K562 (cell line): ENCODE results near the gene HLA-DPA1. TPM values are rescaled to one million over a fixed set of nuclear protein-coding genes. Genes with fewer than 3 reads are reported as not detected.
A peak's percentile ranks its signal among the peaks of the same experiment; 100 is the strongest.

Experiments used
- ATF7 ChIP-seq: fragments of 450-650 bp; IDR thresholded peaks from 2 replicates; pipeline ENCODE4 v1.7.1; 2014; ENCODE audit warnings: mild to moderate bottlenecking, moderate library complexity
- BCOR ChIP-seq: fragments of 450-650 bp; IDR thresholded peaks from 2 replicates; pipeline ENCODE4 v1.6.1; 2016
- BRCA1 ChIP-seq, 2 experiments: fragments of 450-650 bp in 1 of 2; sonication (generic) in 1 of 2; formaldehyde crosslinking in 1 of 2; IDR thresholded peaks; 2 replicates each; pipeline versions ENCODE4 v1.5.0 to v1.6.1; 2017 to 2020; ENCODE audit warnings: mild to moderate bottlenecking in 1 of 2, missing genetic modification reagents in 1 of 2
- BRD4 ChIP-seq: fragments of 200-600 bp; sonication (generic); IDR thresholded peaks from 2 replicates; pipeline ENCODE4 v1.6.1; 2017; ENCODE audit warnings: inconsistent platforms
- CEBPG ChIP-seq, 3 experiments: fragments of 200-800 bp in 1 of 3; sonication (Bioruptor generic) in 1 of 3; sonication (generic) in 1 of 3; formaldehyde crosslinking in 1 of 3; IDR thresholded peaks in 2 of 3; conservative IDR thresholded peaks in 1 of 3; 2 replicates each; pipeline versions ENCODE4 v1.6.1 to v1.8.0; 2016 to 2022; ENCODE audit warnings: missing compliant biosample characterization in 2 of 3, missing genetic modification characterization in 2 of 3, mild to moderate bottlenecking in 1 of 3, missing genetic modification reagents in 1 of 3
- DMBX1 ChIP-seq: fragments of 250-450 bp; sonication (Bioruptor Pico); IDR thresholded peaks from 2 replicates; pipeline ENCODE4 v1.8.0; 2022; ENCODE audit warnings: inconsistent platforms, mild to moderate bottlenecking, moderate library complexity, borderline replicate concordance
- E2F3 ChIP-seq: fragments of 250-450 bp; sonication (Bioruptor Pico); IDR thresholded peaks from 2 replicates; pipeline ENCODE4 v1.4.0; 2020; ENCODE audit warnings: mild to moderate bottlenecking
- EZH2 ChIP-seq: IDR thresholded peaks from 2 replicates; pipeline ENCODE4 v1.6.1; 2012; ENCODE audit warnings: low read depth, mild to moderate bottlenecking, inconsistent platforms, low read length, borderline replicate concordance
- HDAC2 ChIP-seq: fragments of 450-650 bp; IDR thresholded peaks from 2 replicates; pipeline ENCODE4 v1.6.1; 2016; ENCODE audit warnings: mild to moderate bottlenecking
- KAT8 ChIP-seq: fragments of 450-650 bp; IDR thresholded peaks from 2 replicates; pipeline ENCODE4 v1.6.1; 2016; ENCODE audit warnings: low read depth, mild to moderate bottlenecking
- KLF6 ChIP-seq: fragments of 250-450 bp; sonication (Bioruptor Pico); IDR thresholded peaks from 2 replicates; pipeline ENCODE4 v1.4.0; 2020; ENCODE audit warnings: mild to moderate bottlenecking, moderate library complexity, borderline replicate concordance
- MTA3 ChIP-seq: fragments of 450-650 bp; formaldehyde crosslinking; IDR thresholded peaks from 2 replicates; pipeline ENCODE4 v1.6.1; 2017; ENCODE audit warnings: mild to moderate bottlenecking, borderline replicate concordance
- NR2C1 ChIP-seq, 2 experiments: fragments of 450-650 bp; IDR thresholded peaks; 2 replicates each; pipeline ENCODE4 v1.6.1; 2017; ENCODE audit warnings: mild to moderate bottlenecking in 2 of 2, antibody characterized with exemption in 1 of 2, inconsistent platforms in 1 of 2, missing compliant biosample characterization in 1 of 2, missing genetic modification characterization in 1 of 2
- NR2F6 ChIP-seq: fragments of 450-650 bp; formaldehyde crosslinking; IDR thresholded peaks from 2 replicates; pipeline ENCODE4 v1.4.0; 2020; ENCODE audit warnings: mild to moderate bottlenecking
- POLR2B ChIP-seq: fragments of 450-650 bp; IDR thresholded peaks from 2 replicates; pipeline ENCODE4 v1.6.1; 2018; ENCODE audit warnings: low read depth; ENCODE audit not compliant: partially characterized antibody
- RAD21 ChIP-seq, 2 experiments: fragments of 250-450 bp in 1 of 2; fragments of 450-650 bp in 1 of 2; sonication (Bioruptor Pico) in 1 of 2; formaldehyde crosslinking in 1 of 2; IDR thresholded peaks in 1 of 2; conservative IDR thresholded peaks in 1 of 2; 2 replicates each; pipeline versions ENCODE4 v1.4.0 to v1.8.0; 2020 to 2022; ENCODE audit warnings: mild to moderate bottlenecking in 2 of 2, moderate library complexity in 1 of 2
- SRSF3 ChIP-seq: fragments of 200-400 bp; formaldehyde crosslinking; IDR thresholded peaks from 2 replicates; pipeline ENCODE4 v1.6.1; 2016; ENCODE audit warnings: mild to moderate bottlenecking, low read length, moderate library complexity; ENCODE audit not compliant: insufficient read depth
- ZBTB17 ChIP-seq: fragments of 450-650 bp; formaldehyde crosslinking; IDR thresholded peaks from 2 replicates; pipeline ENCODE4 v1.4.0; 2020; ENCODE audit warnings: mild to moderate bottlenecking
- ZNF282 ChIP-seq: sonication (generic); formaldehyde crosslinking; IDR thresholded peaks from 2 replicates; pipeline ENCODE4 v1.8.1; 2023; ENCODE audit warnings: missing genetic modification reagents
- ZNF561 ChIP-seq: fragments of 450-650 bp; formaldehyde crosslinking; conservative IDR thresholded peaks from 2 replicates; pipeline ENCODE4 v1.4.0; 2020; ENCODE audit warnings: mild to moderate bottlenecking, moderate library complexity
- ZNF589 ChIP-seq: fragments of 200-800 bp; sonication (Bioruptor generic); IDR thresholded peaks from 2 replicates; pipeline ENCODE4 v1.6.1; 2016; ENCODE audit warnings: low read depth, missing genetic modification characterization, missing compliant biosample characterization
- ZNF785 ChIP-seq: fragments of 250-450 bp; sonication (Bioruptor Pico); IDR thresholded peaks from 2 replicates; pipeline ENCODE4 v1.4.0; 2020; ENCODE audit warnings: mild to moderate bottlenecking
- ZSCAN29 ChIP-seq: fragments of 450-650 bp; IDR thresholded peaks from 2 replicates; pipeline ENCODE4 v1.6.1; 2017
- polyA plus RNA-seq, 8 experiments: library from polyadenylated mRNA; depleted of rRNA in 4 of 8; stranded (reverse) in 5 of 8; unstranded in 3 of 8; fragments of >200 nt; fragmentation: Nextera tagmentation in 2 of 8; fragmentation: Illumina TruSeq in 1 of 8; extraction: Ambion mirVana in 2 of 8; extraction: Trizol in 1 of 8; gene quantifications; 2 replicates each; pipeline versions ENCODE4 v1.2.1 to v1.2.3, GENCODE V29; 2011 to 2014; ENCODE audit warnings: inconsistent platforms in 1 of 8, missing spikeins in 1 of 8
- total RNA-seq, 7 experiments: library from RNA; depleted of rRNA in 6 of 7; stranded (reverse); fragments of >200 nt in 6 of 7; fragmentation: Illumina TruSeq in 2 of 7; extraction: Trizol in 2 of 7; gene quantifications; 2 replicates each; pipeline versions ENCODE4 v1.2.1 to v1.2.3, GENCODE V29; 2011 to 2021; ENCODE audit warnings: low replicate concordance in 1 of 7
- TF ChIP-seq, protein P1 (sequence below), 3 experiments: fragments of 200-800 bp in 1 of 3; sonication (Bioruptor generic) in 1 of 3; sonication (generic) in 1 of 3; formaldehyde crosslinking in 1 of 3; IDR thresholded peaks; 2 replicates each; pipeline versions ENCODE4 v1.6.1 to v1.8.0; 2016 to 2022; ENCODE audit warnings: mild to moderate bottlenecking in 2 of 3, missing compliant biosample characterization in 2 of 3, missing genetic modification characterization in 2 of 3, missing genetic modification reagents in 1 of 3
- TF ChIP-seq, protein P2 (sequence below): sonication (generic); formaldehyde crosslinking; IDR thresholded peaks from 2 replicates; pipeline ENCODE4 v1.8.0; 2022; ENCODE audit warnings: missing genetic modification reagents, mild to moderate bottlenecking, moderate library complexity, borderline replicate concordance

Gene HLA-DPA1
- total and polyA plus RNA-seq, 9 of the 15 experiments (the other 6 are each of a cell fraction or from before 2014, with no cell fraction given): 0.23 to 0.93 (median 0.55) TPM

DNA sequence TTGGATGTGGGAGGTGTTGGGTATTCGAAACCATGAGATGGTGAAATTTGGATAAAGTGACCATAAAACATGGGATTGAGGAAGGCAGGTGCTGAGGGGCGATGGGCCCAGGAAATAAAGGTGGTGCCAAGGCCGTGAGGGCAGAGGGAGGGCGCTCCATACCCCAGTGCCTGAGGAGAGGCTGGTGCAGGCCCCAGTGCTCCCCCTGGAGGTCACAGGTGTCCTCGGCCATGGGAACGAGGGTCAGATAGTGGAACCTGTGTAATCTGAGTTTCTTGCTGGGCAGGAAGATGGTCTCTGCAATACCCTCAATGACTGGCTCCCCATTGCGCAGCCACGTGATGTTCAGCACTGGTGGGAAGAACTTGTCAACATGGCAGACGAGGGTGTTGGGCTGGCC lies 18.5 kb upstream of the HLA-DPA1 start (continued):
- TF ChIP-seq MTA3: 0 out of 2 replicates have a peak, but pooled peaks have one; percentile 15
- no peak for TF ChIP-seq BRCA1 (IDR thresholded peaks at IDR 0.05)
- TF ChIP-seq BRCA1 (CRISPR knock-in tag; IDR thresholded peaks at IDR 0.05): no peak
- TF ChIP-seq CEBPG (CRISPR knock-in tag; IDR thresholded peaks at IDR 0.05): no peak
- no peak for TF ChIP-seq CEBPG (tag; conservative IDR thresholded peaks at IDR 0.05 in 1 of 2, IDR thresholded peaks at IDR 0.05 in 1 of 2)
- no peak for TF ChIP-seq ZNF561 (CRISPR knock-in tag)
- no peak for TF ChIP-seq POLR2B
- TF ChIP-seq KLF6 (CRISPR knock-in tag): no peak
- no peak for TF ChIP-seq BRD4
- TF ChIP-seq, protein P1, sequence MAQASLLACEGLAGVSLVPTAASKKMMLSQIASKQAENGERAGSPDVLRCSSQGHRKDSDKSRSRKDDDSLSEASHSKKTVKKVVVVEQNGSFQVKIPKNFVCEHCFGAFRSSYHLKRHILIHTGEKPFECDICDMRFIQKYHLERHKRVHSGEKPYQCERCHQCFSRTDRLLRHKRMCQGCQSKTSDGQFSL (CRISPR knock-in tag; IDR thresholded peaks at IDR 0.05): no peak
- TF ChIP-seq, protein P1 (tag; IDR thresholded peaks at IDR 0.05): no peak
- TF ChIP-seq BCOR: no peak
- TF ChIP-seq ATF7: no peak
- TF ChIP-seq ZBTB17 (CRISPR knock-in tag): no peak
- TF ChIP-seq, protein P2, sequence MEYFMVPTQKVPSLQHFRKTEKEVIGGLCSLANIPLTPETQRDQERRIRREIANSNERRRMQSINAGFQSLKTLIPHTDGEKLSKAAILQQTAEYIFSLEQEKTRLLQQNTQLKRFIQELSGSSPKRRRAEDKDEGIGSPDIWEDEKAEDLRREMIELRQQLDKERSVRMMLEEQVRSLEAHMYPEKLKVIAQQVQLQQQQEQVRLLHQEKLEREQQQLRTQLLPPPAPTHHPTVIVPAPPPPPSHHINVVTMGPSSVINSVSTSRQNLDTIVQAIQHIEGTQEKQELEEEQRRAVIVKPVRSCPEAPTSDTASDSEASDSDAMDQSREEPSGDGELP (CRISPR knock-in tag): no peak
- TF ChIP-seq EZH2: no peak
- no peak for TF ChIP-seq NR2F6 (CRISPR knock-in tag)
- TF ChIP-seq ZNF785: no peak
- TF ChIP-seq NR2C1 (IDR thresholded peaks at IDR 0.05): no peak
- no peak for TF ChIP-seq NR2C1 (tag; IDR thresholded peaks at IDR 0.05)
- no peak for TF ChIP-seq E2F3 (CRISPR knock-in tag)
- TF ChIP-seq SRSF3: no peak
- no peak for TF ChIP-seq ZSCAN29
- TF ChIP-seq ZNF589 (CRISPR knock-in tag): no peak
- no peak for TF ChIP-seq HDAC2
- TF ChIP-seq DMBX1 (CRISPR knock-in tag): no peak
- TF ChIP-seq RAD21 (CRISPR knock-in tag; conservative IDR thresholded peaks at IDR 0.05 in 1 of 2, IDR thresholded peaks at IDR 0.05 in 1 of 2): peak in 1 of 2 experiments; percentile 62; a peak in 2 of 4 replicates
- no peak for TF ChIP-seq ZNF282
- no peak for TF ChIP-seq KAT8
